GM23338 (cell line): ENCODE results near the gene DYNLRB1. TPM values are rescaled to one million over a fixed set of nuclear protein-coding genes. Genes with fewer than 3 reads are reported as not detected.

Source experiments
- ATAC-seq: fragments of 200-7000 bp; cut with Tn5 transposase; 3 replicates; pipeline ENCODE4 v1.9.1; 2020
- DNase-seq: peaks from one replicate; pipeline ENCODE4 v3.0.0-alpha.2; 2015; ENCODE audit warnings: low spot score
- H2AFZ ChIP-seq: fragments of 200-600 bp; sonication (generic); 2 replicates; pipeline ENCODE4 v1.8.0; 2016; ENCODE audit warnings: antibody characterized with exemption, mild to moderate bottlenecking, moderate library complexity
- H3F3A ChIP-seq: fragments of 200-600 bp; sonication (generic); replicated peaks from 2 replicates; pipeline ENCODE4 v1.8.0; 2017; ENCODE audit warnings: antibody characterized with exemption, mixed run types, low read depth
- H3K27ac ChIP-seq: fragments of 200-600 bp; sonication (generic); 2 replicates; pipeline ENCODE4 v1.6.1; 2016; ENCODE audit warnings: low read depth
- H3K27me3 ChIP-seq: fragments of 200-600 bp; sonication (generic); 2 replicates; pipeline ENCODE4 v1.8.0; 2016; ENCODE audit warnings: mild to moderate bottlenecking, mixed run types, moderate library complexity; ENCODE audit not compliant: insufficient read depth
- H3K36me3 ChIP-seq: fragments of 200-600 bp; sonication (generic); 2 replicates; pipeline ENCODE4 v1.8.0; 2016; ENCODE audit warnings: mild to moderate bottlenecking; ENCODE audit not compliant: insufficient read depth
- H3K4me1 ChIP-seq: fragments of 200-600 bp; sonication (generic); 2 replicates; pipeline ENCODE4 v1.8.0; 2016; ENCODE audit warnings: mild to moderate bottlenecking, moderate library complexity; ENCODE audit not compliant: insufficient read depth
- H3K4me2 ChIP-seq: fragments of 200-600 bp; sonication (generic); 2 replicates; pipeline ENCODE4 v1.7.1; 2017; ENCODE audit warnings: mixed run types
- H3K4me3 ChIP-seq: fragments of 200-600 bp; sonication (generic); 2 replicates; pipeline ENCODE4 v1.6.1; 2016; ENCODE audit warnings: mixed run types
- H3K79me2 ChIP-seq: fragments of 200-600 bp; sonication (generic); replicated peaks from 2 replicates; pipeline ENCODE4 v1.8.0; 2017; ENCODE audit warnings: mild to moderate bottlenecking; ENCODE audit not compliant: insufficient read depth
- H3K9me2 ChIP-seq: fragments of 200-600 bp; sonication (generic); 2 replicates; pipeline ENCODE4 v1.8.0; 2017; ENCODE audit not compliant: insufficient read depth
- H4K20me1 ChIP-seq: fragments of 200-600 bp; sonication (generic); replicated peaks from 2 replicates; pipeline ENCODE4 v1.8.0; 2017; ENCODE audit warnings: mild to moderate bottlenecking; ENCODE audit not compliant: insufficient read depth
- H3K27ac Mint-ChIP-seq: 2 replicates; pipeline ENCODE4 v1.8.0; 2020; ENCODE audit warnings: inconsistent platforms, mild to moderate bottlenecking, moderate library complexity, mixed read lengths
- H3K27me3 Mint-ChIP-seq: 3 replicates; pipeline ENCODE4 v1.8.0; 2022; ENCODE audit warnings: low read depth, mild to moderate bottlenecking, moderate library complexity, mixed read lengths, inconsistent platforms; ENCODE audit not compliant: insufficient read depth, poor library complexity
- H3K36me3 Mint-ChIP-seq: 3 replicates; pipeline ENCODE4 v1.8.0; 2021; ENCODE audit warnings: low read depth, mild to moderate bottlenecking, inconsistent platforms, moderate library complexity, mixed read lengths
- H3K4me1 Mint-ChIP-seq: 3 replicates; pipeline ENCODE4 v1.8.0; 2020; ENCODE audit warnings: mild to moderate bottlenecking, inconsistent platforms, mixed read lengths
- H3K4me3 Mint-ChIP-seq: 3 replicates; pipeline ENCODE4 v1.8.0; 2021; ENCODE audit warnings: moderate library complexity, mild to moderate bottlenecking, inconsistent platforms, mixed read lengths
- H3K9me3 Mint-ChIP-seq: 3 replicates; pipeline ENCODE4 v1.8.0; 2020; ENCODE audit warnings: moderate library complexity, mild to moderate bottlenecking, inconsistent platforms, mixed read lengths
- EZH2 ChIP-seq: fragments of 200-600 bp; sonication (generic); IDR thresholded peaks from one replicate; pipeline ENCODE4 v1.8.0; 2017; ENCODE audit warnings: antibody characterized with exemption, mild to moderate bottlenecking, low read depth; ENCODE audit not compliant: unreplicated experiment
- JUNB ChIP-seq: IDR thresholded peaks from one replicate; pipeline ENCODE4 v1.6.1; 2016; ENCODE audit warnings: antibody characterized with exemption; ENCODE audit not compliant: unreplicated experiment
- NANOG ChIP-seq: IDR thresholded peaks from 2 replicates; pipeline ENCODE4 v1.6.1; 2016; ENCODE audit warnings: antibody characterized with exemption, borderline replicate concordance
- POLR2AphosphoS5 ChIP-seq: IDR thresholded peaks from 2 replicates; pipeline ENCODE4 v1.6.1; 2016; ENCODE audit warnings: antibody characterized with exemption, low read depth
- REST ChIP-seq: IDR thresholded peaks from one replicate; pipeline ENCODE4 v1.6.1; 2018; ENCODE audit warnings: antibody characterized with exemption; ENCODE audit not compliant: unreplicated experiment
- STAT1 ChIP-seq: IDR thresholded peaks from one replicate; pipeline ENCODE4 v1.6.1; 2016; ENCODE audit warnings: antibody characterized with exemption; ENCODE audit not compliant: unreplicated experiment
- ZNF462 ChIP-seq: fragments of 250-450 bp; sonication (Bioruptor Pico); IDR thresholded peaks from 2 replicates; pipeline ENCODE4 v1.5.0; 2020; ENCODE audit warnings: mild to moderate bottlenecking, moderate library complexity
- polyA plus RNA-seq: library from polyadenylated mRNA; unstranded; fragments of >200 nt; fragmentation: Nextera tagmentation; extraction: Ambion mirVana; gene quantifications from 2 replicates; pipeline ENCODE4 v1.2.1, GENCODE V29; 2016
- total RNA-seq: library from RNA; depleted of rRNA; stranded (reverse); fragments of >200 nt; shearing (Covaris generic); gene quantifications from 2 replicates; pipeline ENCODE4 v1.2.3, GENCODE V29; 2014

Gene DYNLRB1
- total and polyA plus RNA-seq, 2 experiments from 2014 or later, result 107 to 376 TPM

GRCh38 chr20:34567892-34568865, 52.0 kb downstream of the DYNLRB1 start (continued):
- no peak for TF ChIP-seq NANOG
- TF ChIP-seq STAT1, result no peak
- TF ChIP-seq EZH2, result no peak
- no peak for TF ChIP-seq REST

DNA sequence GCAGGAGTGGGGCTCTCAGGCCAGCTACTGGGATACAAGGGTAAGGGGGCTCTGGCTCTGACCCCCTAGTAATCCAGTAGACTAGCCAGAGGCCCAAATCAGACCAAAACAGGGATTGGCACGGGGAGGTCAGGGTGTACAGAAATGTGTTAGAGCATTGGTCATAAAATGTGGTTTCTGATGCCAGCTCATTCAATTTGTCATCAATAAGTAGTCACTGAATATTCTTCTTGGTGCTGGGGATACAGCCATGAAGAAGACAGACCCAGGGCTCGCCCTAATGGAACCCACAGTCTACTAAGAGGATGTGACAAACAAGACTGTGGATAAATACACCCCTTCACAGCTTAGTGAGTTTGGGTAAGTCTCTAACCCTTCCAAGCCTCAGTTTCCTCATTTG, 53.4 kb downstream of the DYNLRB1 start:
- Mint-ChIP-seq H3K27me3 (peaks cover 3% of the 10 kb centered on the region), H3K4me1 (peaks cover 25% of the 10 kb centered on the region), H3K4me3 (no peak overlapping the region), H3K9me3 (no peaks in the 10 kb centered on the region), H3K27ac (no peak overlapping the region), H3K36me3 (peaks cover 7% of the 10 kb centered on the region; the same call in 2 of the 3 replicates)
- Histone ChIP-seq H4K20me1 (no peaks in the 10 kb centered on the region), H3K9me2 (no peaks in the 10 kb centered on the region), H3K27me3 (no peaks in the 10 kb centered on the region), H3F3A (no peaks in the 10 kb centered on the region), H3K36me3 (no peaks in the 10 kb centered on the region), H3K4me2 (no peak overlapping the region), H3K4me3 (no peak overlapping the region), H3K27ac (no peak overlapping the region), H2AFZ (no peak overlapping the region), H3K79me2 (no peaks in the 10 kb centered on the region), H3K4me1 (peaks cover 6% of the 10 kb centered on the region; the same call in 1 of the 2 replicates)
- TF ChIP-seq JUNB, result no peak
- no peak for TF ChIP-seq ZNF462
- TF ChIP-seq POLR2AphosphoS5, result no peak
- no peak for TF ChIP-seq EZH2
- TF ChIP-seq REST, result no peak
- DNase-seq (no peak), ATAC-seq (no peak)
